Measurements from ENCODE around the gene IGSF11. TPM values are rescaled to one million over a fixed set of nuclear protein-coding genes. Genes with fewer than 3 reads are reported as not detected.
A peak's percentile ranks its signal among the peaks of the same experiment; 100 is the strongest.

The IGSF11 gene
- total RNA-seq, 4 donors from 2014 or later: 17.7 to 72.3 (median 34.7) TPM

GRCh38 chr3:119063471-119063870 lies 28.8 kb upstream of the IGSF11 start:
- WGBS, 2 donors: 58 to 63% methylated on average over 1 of the region's 1 CpG
- Histone ChIP-seq H3K4me1 (no peaks in the 10 kb centered on the region), H3K9me3 (no peaks in the 10 kb centered on the region), H3K36me3 (no peaks in the 10 kb centered on the region), H3K4me3 (no peak overlapping the region), H3K27me3 (no peaks in the 10 kb centered on the region), H3K27ac (no peak overlapping the region)
- TF ChIP-seq CTCF (IDR thresholded peaks at IDR 0.05) (no peak), POLR2A (IDR thresholded peaks at IDR 0.05) (no peak), EP300 (IDR thresholded peaks at IDR 0.05) (no peak)
- DNase-seq (ENCODE audit: low spot score in 2 of 2): no peak

GRCh38 chr3:119062892-119063291 lies 28.2 kb upstream of the IGSF11 start:
- TF ChIP-seq POLR2A (IDR thresholded peaks at IDR 0.05): no peak
- TF ChIP-seq CTCF (IDR thresholded peaks at IDR 0.05): no peak
- no peak for TF ChIP-seq EP300 (IDR thresholded peaks at IDR 0.05)
- no peaks in the 10 kb centered on the region for H3K4me1 ChIP-seq
- H3K27me3 ChIP-seq: no peaks in the 10 kb centered on the region
- WGBS, 2 donors: 73 to 75% methylated on average over 2 of the region's 2 CpGs
- H3K9me3 ChIP-seq: no peaks in the 10 kb centered on the region
- H3K27ac ChIP-seq: no peak overlapping the region
- DNase-seq (ENCODE audit: low spot score in 2 of 2): no peak
- no peaks in the 10 kb centered on the region for H3K36me3 ChIP-seq
- no peak overlapping the region for H3K4me3 ChIP-seq

GRCh38 chr3:119044593-119044992 lies 9.9 kb upstream of the IGSF11 start:
- 73 to 77% methylated on average over 2 of the region's 2 CpGs for WGBS, 2 donors
- TF ChIP-seq EP300 (IDR thresholded peaks at IDR 0.05) (no peak), POLR2A (IDR thresholded peaks at IDR 0.05) (no peak), CTCF (IDR thresholded peaks at IDR 0.05) (no peak)
- Histone ChIP-seq H3K27ac (no peak overlapping the region), H3K9me3 (peaks cover 0 to 29% (median 1%) of the 10 kb centered on the region in 4 donors), H3K27me3 (no peaks in the 10 kb centered on the region), H3K4me1 (no peaks in the 10 kb centered on the region), H3K36me3 (no peaks in the 10 kb centered on the region), H3K4me3 (no peak overlapping the region)
- no peak for DNase-seq (ENCODE audit: low spot score in 2 of 2)

- H3K36me3 ChIP-seq: no peaks in the 10 kb centered on the region
- WGBS, 2 donors: 62 to 76% methylated on average over 2 of the region's 2 CpGs
- no peak for TF ChIP-seq POLR2A (IDR thresholded peaks at IDR 0.05)
These were observed 7.5 kb upstream of the IGSF11 start for GRCh38 chr3:119042162-119042561.

GRCh38 chr3:119035014-119035346 lies 334 bp upstream of the IGSF11 start:
- TF ChIP-seq EP300 (IDR thresholded peaks at IDR 0.05) (no peak), POLR2A (IDR thresholded peaks at IDR 0.05) (no peak), CTCF (IDR thresholded peaks at IDR 0.05) (no peak)
- Histone ChIP-seq H3K36me3 (no peaks in the 10 kb centered on the region), H3K9me3 (peaks cover 0 to 1% (median 0%) of the 10 kb centered on the region in 4 donors), H3K27ac (peak overlapping the region in 3 of 4 donors; percentile 12 to 86 (median 64)), H3K27me3 (peaks cover 0 to 6% of the 10 kb centered on the region in 2 donors), H3K4me3 (peak overlapping the region; percentile 22 to 66 (median 46)), H3K4me1 (peaks cover 0 to 6% (median 2%) of the 10 kb centered on the region in 4 donors)
- 3 to 4% methylated on average over 5 to 8 of the region's 18 CpGs for WGBS, 2 donors
- no peak for DNase-seq (ENCODE audit: low spot score in 2 of 2)

More at GRCh38 chr3:119042162-119042561, 7.5 kb upstream of the IGSF11 start:
- Histone ChIP-seq H3K27ac (no peak overlapping the region), H3K4me3 (no peak overlapping the region), H3K27me3 (no peaks in the 10 kb centered on the region), H3K9me3 (peaks cover 0 to 29% (median 1%) of the 10 kb centered on the region in 4 donors), H3K4me1 (no peaks in the 10 kb centered on the region)
- no peak for DNase-seq (ENCODE audit: low spot score in 2 of 2)
